ENCODE measurements around the gene ANXA2. TPM values are rescaled to one million over a fixed set of nuclear protein-coding genes. Genes with fewer than 3 reads are reported as not detected.
A peak's percentile ranks its signal among the peaks of the same experiment; 100 is the strongest.

The ANXA2 gene
- total and polyA plus RNA-seq, 2 experiments from 2014 or later, result 4,692 to 6,052 TPM

- no peak overlapping the region for H3K4me3 ChIP-seq
- in situ Hi-C loops (cut with MboI), result loop anchor here (10.0 kb wide), 1 partner anchor 94 kb away; no protein-coding TSS in a partner anchor
- no peak overlapping the region for H3K4me2 ChIP-seq (ENCODE audit: unreplicated experiment)
- WGBS, 2 experiments (ENCODE audit: low coverage in 1 of 2, low lambda C conversion rate in 2 of 2, missing lambda C conversion rate in 2 of 2), result 57 to 61% methylated on average over 3 of the region's 3 CpGs
- H3K27ac ChIP-seq, result peak overlapping the region; percentile 98
- TF ChIP-seq EZH2 (IDR thresholded peaks at IDR 0.05; ENCODE audit: insufficient read depth, poor library complexity, severe bottlenecking) (no peak), EZH2phosphoT487 (IDR thresholded peaks at IDR 0.05; ENCODE audit: insufficient read depth, low read depth) (no peak)
- H3K27me3 ChIP-seq (replicated peaks; ENCODE audit: insufficient read depth), result no peaks in the 10 kb centered on the region
- no peak overlapping the region for H3K9ac ChIP-seq
- no peak overlapping the region for H2AFZ ChIP-seq
- peak; percentile 63 for DNase-seq
- H3K79me2 ChIP-seq (ENCODE audit: insufficient read depth), result peaks cover 80% of the 10 kb centered on the region
- H3K36me3 ChIP-seq (ENCODE audit: low read depth), result peaks cover 94% of the 10 kb centered on the region
- peaks cover 21% of the 10 kb centered on the region; the same call in 1 of the 2 replicates for H4K20me1 ChIP-seq (ENCODE audit: insufficient read depth)
- peaks cover 96% of the 10 kb centered on the region for H3F3A ChIP-seq (ENCODE audit: insufficient read depth)
- H3K9me3 ChIP-seq (ENCODE audit: low read depth), result no peaks in the 10 kb centered on the region
- H3K9me2 ChIP-seq (ENCODE audit: insufficient read depth), result no peaks in the 10 kb centered on the region
- peaks cover 49% of the 10 kb centered on the region for H3K4me1 ChIP-seq (ENCODE audit: insufficient read depth)
Measured at GRCh38 chr15:60351066-60351465, 46.7 kb downstream of the ANXA2 start.

GRCh38 chr15:60350108-60350507 is 47.7 kb downstream of the ANXA2 start:
- TF ChIP-seq EZH2 (IDR thresholded peaks at IDR 0.05; ENCODE audit: insufficient read depth, poor library complexity, severe bottlenecking) (no peak), EZH2phosphoT487 (IDR thresholded peaks at IDR 0.05; ENCODE audit: insufficient read depth, low read depth) (no peak)
- peaks cover 94% of the 10 kb centered on the region for H3K36me3 ChIP-seq (ENCODE audit: low read depth)
- H3K4me3 ChIP-seq, result no peak overlapping the region
- peaks cover 70% of the 10 kb centered on the region for H3K79me2 ChIP-seq (ENCODE audit: insufficient read depth)
- no peak for DNase-seq
- H3K27me3 ChIP-seq (replicated peaks; ENCODE audit: insufficient read depth), result no peaks in the 10 kb centered on the region
- H2AFZ ChIP-seq, result no peak overlapping the region
- H3K9me3 ChIP-seq (ENCODE audit: low read depth), result no peaks in the 10 kb centered on the region
- H3K27ac ChIP-seq, result peak overlapping the region; percentile 98
- peaks cover 53% of the 10 kb centered on the region for H3K4me1 ChIP-seq (ENCODE audit: insufficient read depth)
- H3K9ac ChIP-seq, result no peak overlapping the region
- no peaks in the 10 kb centered on the region for H3K9me2 ChIP-seq (ENCODE audit: insufficient read depth)
- H4K20me1 ChIP-seq (ENCODE audit: insufficient read depth), result peaks cover 21% of the 10 kb centered on the region; the same call in 1 of the 2 replicates
- H3F3A ChIP-seq (ENCODE audit: insufficient read depth), result peaks cover 96% of the 10 kb centered on the region
- 96 to 100% methylated on average over 2 of the region's 2 CpGs for WGBS, 2 experiments (ENCODE audit: low coverage in 1 of 2, low lambda C conversion rate in 2 of 2, missing lambda C conversion rate in 2 of 2)
- H3K4me2 ChIP-seq (ENCODE audit: unreplicated experiment), result no peak overlapping the region
- in situ Hi-C loops (cut with MboI), result loop anchor here (10.0 kb wide), 1 partner anchor 95 kb away; no protein-coding TSS in a partner anchor

DNA sequence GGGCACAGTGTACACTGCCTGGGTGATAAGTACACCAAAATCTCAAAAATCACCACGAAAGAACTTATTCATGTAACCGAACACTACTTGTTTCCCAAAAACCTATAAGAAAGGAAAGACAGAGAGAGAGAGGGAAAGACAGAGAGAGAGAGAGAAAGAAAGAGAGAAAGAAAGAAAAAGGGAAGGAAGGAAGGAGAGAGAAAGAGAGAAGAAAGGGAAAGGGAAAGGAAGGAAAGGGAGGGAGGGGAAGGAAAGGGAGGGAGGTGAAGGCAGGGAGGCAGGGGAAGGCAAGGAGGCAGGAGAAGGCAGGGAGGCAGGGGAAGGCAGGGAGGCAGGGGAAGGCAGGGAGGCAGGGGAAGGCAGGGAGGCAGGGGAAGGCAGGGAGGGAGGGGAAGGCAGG is 48.2 kb downstream of the ANXA2 start:
- H3K4me2 ChIP-seq (ENCODE audit: unreplicated experiment), result no peak overlapping the region
- no peak overlapping the region for H3K4me3 ChIP-seq
- peaks cover 53% of the 10 kb centered on the region for H3K4me1 ChIP-seq (ENCODE audit: insufficient read depth)
- TF ChIP-seq EZH2 (IDR thresholded peaks at IDR 0.05; ENCODE audit: insufficient read depth, poor library complexity, severe bottlenecking) (no peak), EZH2phosphoT487 (IDR thresholded peaks at IDR 0.05; ENCODE audit: insufficient read depth, low read depth) (no peak)
- no peak for DNase-seq
- WGBS, 2 experiments (ENCODE audit: low coverage in 1 of 2, low lambda C conversion rate in 2 of 2, missing lambda C conversion rate in 2 of 2), result 78 to 81% methylated on average over 2 of the region's 2 CpGs
- H3K27me3 ChIP-seq (replicated peaks; ENCODE audit: insufficient read depth), result no peaks in the 10 kb centered on the region
- peak overlapping the region; percentile 60 for H3K27ac ChIP-seq
- in situ Hi-C loops (cut with MboI), result no loop called here
- 0 out of 2 replicates have a peak overlapping the region, but pooled peaks have one; percentile 20 for H3K9ac ChIP-seq
- H3F3A ChIP-seq (ENCODE audit: insufficient read depth), result peaks cover 96% of the 10 kb centered on the region
- H3K9me3 ChIP-seq (ENCODE audit: low read depth), result no peaks in the 10 kb centered on the region
- H3K79me2 ChIP-seq (ENCODE audit: insufficient read depth), result peaks cover 65% of the 10 kb centered on the region
- H3K9me2 ChIP-seq (ENCODE audit: insufficient read depth), result no peaks in the 10 kb centered on the region
- no peak overlapping the region for H2AFZ ChIP-seq
- peaks cover 94% of the 10 kb centered on the region for H3K36me3 ChIP-seq (ENCODE audit: low read depth)
- peaks cover 21% of the 10 kb centered on the region; the same call in 1 of the 2 replicates for H4K20me1 ChIP-seq (ENCODE audit: insufficient read depth)

GRCh38 chr15:60347480-60348049 is 50.2 kb downstream of the ANXA2 start:
- Histone ChIP-seq H3K79me2 (ENCODE audit: insufficient read depth) (peaks cover 46% of the 10 kb centered on the region), H3F3A (ENCODE audit: insufficient read depth) (peaks cover 95% of the 10 kb centered on the region), H3K9me2 (ENCODE audit: insufficient read depth) (no peaks in the 10 kb centered on the region), H3K36me3 (ENCODE audit: low read depth) (peaks cover 80% of the 10 kb centered on the region), H2AFZ (no peak overlapping the region), H3K4me3 (no peak overlapping the region), H4K20me1 (ENCODE audit: insufficient read depth) (peaks cover 18% of the 10 kb centered on the region; the same call in 1 of the 2 replicates), H3K27ac (peak overlapping the region; percentile 60), H3K4me2 (ENCODE audit: unreplicated experiment) (no peak overlapping the region), H3K4me1 (ENCODE audit: insufficient read depth) (peaks cover 43% of the 10 kb centered on the region), H3K27me3 (replicated peaks; ENCODE audit: insufficient read depth) (no peaks in the 10 kb centered on the region), H3K9me3 (ENCODE audit: low read depth) (no peaks in the 10 kb centered on the region), H3K9ac (no peak overlapping the region)
- in situ Hi-C loops (cut with MboI), result no loop called here
- no peak for TF ChIP-seq EZH2phosphoT487 (IDR thresholded peaks at IDR 0.05; ENCODE audit: insufficient read depth, low read depth)
- TF ChIP-seq EZH2 (IDR thresholded peaks at IDR 0.05; ENCODE audit: insufficient read depth, poor library complexity, severe bottlenecking), result no peak
- WGBS, 2 experiments (ENCODE audit: low coverage in 1 of 2, low lambda C conversion rate in 2 of 2, missing lambda C conversion rate in 2 of 2), result 83 to 84% methylated on average over 13 of the region's 13 CpGs
- DNase-seq, result no peak

Measured in GM23248 (cell line).